NCI-H2107 (cell line): ENCODE results near the gene UGDH.
"Not testable (repeated sequence)": the region's sequence is repeated elsewhere in the genome, so short reads cannot be mapped to it uniquely, and the experiment has no call there.

Source experiments
- DNase-seq: peaks from one replicate; lab custom pipeline; 2025; lab: John Stamatoyannopoulos, UW

UGDH gene

GRCh38 chr4:39527296-39528060 is at the start of gene UGDH:
TSS of gene UGDH (minus strand) at chr4:39527439. CDS start at chr4:39521512, 5,927 bp downstream.
- peak; percentile 40 for DNase-seq

GRCh38 chr4:39574946-39575345 is 47.7 kb upstream of the UGDH start:
- no peak for DNase-seq

DNA sequence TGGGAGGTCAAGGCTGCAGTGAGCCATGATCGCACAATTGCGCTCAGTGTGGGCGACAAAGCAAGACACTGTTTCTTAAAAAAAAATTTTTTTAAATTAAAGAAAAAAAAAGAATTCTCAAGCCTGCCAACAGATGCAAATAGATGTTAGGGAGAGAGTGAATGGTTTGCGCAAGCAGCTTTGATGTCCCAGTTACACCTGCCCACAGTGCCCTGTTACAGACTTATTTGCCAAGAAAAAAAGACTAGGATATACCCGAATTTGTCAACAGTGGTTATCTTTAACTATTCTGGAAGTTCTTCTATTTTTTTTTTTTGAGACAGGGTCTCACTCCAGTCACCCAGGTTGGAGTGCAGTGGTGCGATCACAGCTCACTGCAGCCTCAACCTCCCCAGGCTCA is 44.3 kb upstream of the UGDH start:
- no peak for DNase-seq

- no peak for DNase-seq
These were observed 43.8 kb upstream of the UGDH start for GRCh38 chr4:39571054-39571453.

DNA sequence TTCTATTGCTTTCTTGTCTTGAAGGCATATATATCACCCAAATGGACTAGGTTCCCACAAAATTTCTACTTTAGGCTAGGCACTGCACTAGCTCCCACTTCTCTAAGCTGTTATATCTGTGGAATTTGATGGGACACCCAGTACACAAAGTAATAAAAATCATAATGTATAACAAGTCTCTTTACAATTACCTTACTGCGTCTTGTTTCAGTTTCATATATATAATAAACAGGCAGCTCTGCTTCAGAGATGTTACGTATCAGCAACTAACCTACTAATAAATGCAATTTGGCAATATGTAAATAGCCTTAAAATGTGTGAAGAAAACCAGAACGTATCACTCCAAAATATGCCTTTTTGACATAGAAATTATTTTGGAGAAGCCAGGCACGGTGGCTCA is 42.0 kb upstream of the UGDH start:
- no peak for DNase-seq

DNA sequence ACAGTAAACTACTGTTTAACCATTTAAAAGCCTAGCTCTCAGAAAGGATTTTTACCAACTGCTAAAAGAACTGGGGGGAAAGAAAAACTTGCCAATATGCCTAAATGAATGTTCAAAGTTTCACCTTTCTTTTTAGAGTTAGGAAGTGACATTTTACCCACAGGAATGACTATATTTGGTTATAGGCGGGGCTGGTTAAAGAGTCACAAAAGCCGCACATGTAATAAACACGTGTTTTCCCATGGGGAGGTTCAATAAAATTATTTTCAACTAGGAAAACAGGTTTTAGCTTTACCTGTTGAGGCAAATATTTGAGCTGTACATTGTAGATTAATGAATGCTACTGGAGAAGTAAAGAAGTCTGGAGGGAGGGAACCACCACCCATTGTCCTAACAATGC is 41.6 kb upstream of the UGDH start:
- no peak for DNase-seq

DNA sequence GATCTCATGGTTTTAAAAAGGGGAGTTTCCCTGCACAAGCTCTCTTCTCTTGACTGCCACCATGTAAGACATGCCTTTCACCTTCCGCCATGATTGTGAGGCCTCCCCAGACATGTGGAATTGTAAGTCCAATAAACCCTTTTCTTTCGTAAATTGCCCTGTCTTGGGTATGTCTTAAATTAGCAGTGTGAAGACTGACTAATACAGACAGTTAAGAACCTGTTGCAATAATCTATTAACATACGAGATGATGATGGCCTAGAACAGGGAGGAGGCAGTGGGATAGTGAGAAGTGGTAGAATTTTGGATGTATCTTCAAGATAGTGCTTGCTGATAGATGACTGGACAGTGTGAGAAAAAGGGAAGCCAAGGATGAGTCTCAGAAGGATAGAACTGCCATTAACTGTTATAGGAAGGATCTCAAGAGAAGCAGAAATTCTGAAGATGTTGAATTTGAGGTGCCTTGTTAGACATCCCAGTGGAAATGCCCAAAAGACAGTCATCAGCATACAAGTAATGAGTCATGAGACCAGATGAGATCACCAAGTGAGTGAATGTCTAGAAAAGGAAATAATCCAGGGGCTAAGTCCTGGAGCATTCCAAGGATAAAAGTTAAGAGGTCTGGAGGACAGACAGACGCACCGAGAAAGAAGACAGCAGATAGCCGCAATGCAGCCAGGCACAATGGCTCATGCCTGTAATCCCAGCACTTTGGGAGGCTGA is 38.8 kb upstream of the UGDH start:
- no peak for DNase-seq

- DNase-seq: no peak
These were observed 36.2 kb upstream of the UGDH start for GRCh38 chr4:39563346-39563847.

- no peak for DNase-seq
These were observed 35.6 kb upstream of the UGDH start for GRCh38 chr4:39562792-39563191.

- no peak for DNase-seq
These were observed 32.4 kb upstream of the UGDH start for GRCh38 chr4:39559626-39560025.

GRCh38 chr4:39555472-39555871 is 28.2 kb upstream of the UGDH start:
- no peak for DNase-seq

GRCh38 chr4:39548425-39549067 is 21.3 kb upstream of the UGDH start:
- DNase-seq: no peak

DNA sequence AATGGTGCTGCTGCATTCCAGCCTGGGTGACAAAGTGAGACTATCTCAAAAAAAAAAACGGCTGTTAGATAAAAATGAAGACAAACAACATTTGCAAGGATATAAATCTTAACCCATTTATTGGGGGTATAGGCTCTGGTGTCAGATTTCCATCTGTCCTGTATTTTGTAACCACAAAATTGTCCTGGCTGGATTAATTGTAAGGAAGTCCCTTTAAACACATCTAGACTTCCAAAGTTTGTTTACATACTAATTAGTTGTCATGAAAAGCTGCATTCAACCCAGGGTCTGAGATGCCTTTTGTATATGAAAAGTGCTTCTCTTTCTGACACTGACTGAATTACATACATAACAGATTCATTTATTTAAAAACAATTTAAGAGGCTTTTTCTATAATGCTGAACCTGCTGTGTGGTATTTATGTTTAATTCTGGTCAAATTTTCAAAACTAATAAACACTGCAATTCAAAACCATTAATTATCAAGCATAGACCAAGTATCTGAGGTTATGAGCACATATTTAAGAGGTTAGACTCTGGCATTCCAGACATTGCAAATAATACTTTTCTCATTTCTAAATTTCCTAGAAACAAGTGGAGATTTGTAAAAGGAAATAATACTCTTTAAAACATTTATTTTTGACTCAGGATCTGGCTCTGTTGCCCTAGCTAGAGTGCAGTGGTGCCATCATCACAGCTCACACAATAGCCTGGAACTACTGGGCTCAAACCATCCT is 17.5 kb upstream of the UGDH start:
- no peak for DNase-seq

DNA sequence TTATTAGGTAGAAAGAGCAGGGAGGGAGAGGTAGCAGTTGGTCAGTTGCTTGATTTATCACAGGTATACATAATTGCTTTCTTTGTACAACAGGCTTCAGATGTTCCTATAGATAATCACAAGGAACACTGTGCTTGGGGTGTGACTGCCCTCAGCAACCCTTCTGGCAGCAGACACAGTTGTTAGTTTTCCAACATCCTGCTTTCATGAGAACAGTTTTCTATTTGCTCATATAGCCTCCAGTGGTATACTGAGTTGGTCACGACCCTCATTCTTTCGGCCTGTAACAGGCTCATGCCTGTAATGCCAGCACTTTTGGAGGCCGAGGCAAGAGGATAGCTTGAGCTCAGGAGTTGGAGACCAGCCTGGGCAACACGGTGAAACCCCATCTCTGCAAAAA is 16.8 kb upstream of the UGDH start:
- DNase-seq: not testable (repeated sequence)

DNA sequence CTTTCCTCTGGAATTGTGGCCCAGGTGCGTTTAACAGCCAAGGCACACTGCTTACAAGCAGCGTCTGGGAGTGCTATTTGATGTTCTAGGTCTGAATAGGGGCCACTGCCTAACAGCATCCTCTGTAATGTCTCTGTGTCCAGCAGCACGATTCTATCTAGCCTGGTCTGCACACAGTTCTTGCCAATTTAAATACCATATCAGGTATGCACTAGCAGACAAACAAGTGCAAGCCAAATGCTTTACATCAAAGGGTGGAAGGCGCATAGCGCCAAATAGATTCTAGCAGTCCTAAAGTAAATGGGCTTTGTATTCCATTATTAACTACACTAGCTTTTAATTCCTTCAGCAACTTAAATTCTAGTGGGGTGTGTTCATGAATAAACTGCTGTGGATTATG is 15.8 kb upstream of the UGDH start:
- DNase-seq: no peak

DNA sequence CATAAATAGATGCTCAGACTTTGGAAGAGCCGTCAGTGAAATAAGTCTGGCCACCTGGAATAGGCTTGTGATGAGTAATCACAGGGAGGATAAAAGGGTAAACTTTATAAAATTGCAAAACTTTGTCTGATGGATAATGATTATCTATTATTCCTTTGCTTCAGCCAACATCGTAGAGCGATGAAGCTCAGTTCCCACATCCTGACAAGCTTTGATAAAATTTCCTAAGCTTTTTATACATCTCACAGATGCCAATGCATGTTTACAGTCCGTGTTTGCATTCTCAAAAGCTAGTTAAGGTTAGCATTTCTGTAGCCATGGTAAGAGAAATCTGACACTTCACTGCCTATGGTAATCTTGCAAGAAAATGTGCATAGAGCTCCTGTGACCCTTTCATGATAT is 15.4 kb upstream of the UGDH start:
- DNase-seq: no peak

- no peak for DNase-seq
These were observed 14.9 kb upstream of the UGDH start for GRCh38 chr4:39541987-39542610.

GRCh38 chr4:39539089-39539611 is 11.9 kb upstream of the UGDH start:
- DNase-seq: no peak

DNA sequence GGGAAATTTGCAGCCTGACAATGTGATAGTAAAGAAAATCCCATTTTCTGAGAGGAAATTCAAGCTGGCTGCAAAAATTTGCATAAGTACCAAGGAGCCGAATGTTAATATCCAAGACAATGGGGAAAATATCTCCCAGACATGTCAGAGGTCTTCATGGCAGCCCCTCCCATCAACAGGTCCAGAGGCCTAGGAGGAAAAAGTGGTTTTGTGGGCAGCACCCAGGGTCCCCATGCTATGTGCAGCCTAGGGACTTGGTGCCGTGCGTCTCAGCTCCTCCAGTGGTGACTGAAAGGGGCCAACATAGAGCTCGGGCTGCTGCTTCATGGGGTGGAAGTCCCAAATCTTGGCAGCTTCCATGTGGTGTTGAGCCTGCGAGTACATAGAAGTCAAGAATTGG is 6.3 kb upstream of the UGDH start:
- DNase-seq: no peak

DNA sequence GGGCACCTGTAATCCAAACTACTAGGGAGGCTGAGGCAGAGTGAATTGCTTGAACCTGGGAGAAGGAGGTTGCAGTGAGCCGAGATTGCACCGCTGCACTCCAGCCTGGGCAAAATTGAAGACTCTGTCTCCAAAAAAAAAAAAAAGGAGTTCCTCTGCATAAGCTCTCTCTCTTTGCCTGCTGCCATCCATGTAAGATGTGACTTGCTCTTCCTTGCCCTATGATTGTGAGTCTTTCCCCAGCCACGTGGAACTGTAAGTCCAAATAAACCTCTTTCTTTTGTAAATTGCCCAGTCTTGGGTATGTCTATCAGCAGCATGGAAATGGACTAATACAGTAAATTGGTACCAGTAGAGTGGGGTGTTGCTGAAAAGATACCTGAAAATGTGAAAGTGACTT is 5.0 kb upstream of the UGDH start:
- not testable (repeated sequence) for DNase-seq

- no peak for DNase-seq
These were observed 3.4 kb upstream of the UGDH start for GRCh38 chr4:39530682-39531081.

GRCh38 chr4:39529534-39529933 is 2.3 kb upstream of the UGDH start:
- DNase-seq: no peak
